IPS-15b (cell line): ENCODE results near the gene CSNK1D.

ENCODE experiments used
- H3K27me3 ChIP-seq: one replicate; pipeline ENCODE4 v1.6.1; 2013; ENCODE audit warnings: low read length; ENCODE audit not compliant: control insufficient read depth, insufficient read depth
- H3K36me3 ChIP-seq: one replicate; pipeline ENCODE4 v1.6.1; 2013; ENCODE audit warnings: low read length; ENCODE audit not compliant: control insufficient read depth, insufficient read depth
- H3K4me1 ChIP-seq: one replicate; pipeline ENCODE4 v1.6.1; 2013; ENCODE audit warnings: mild to moderate bottlenecking, low read length; ENCODE audit not compliant: control insufficient read depth, insufficient read depth
- H3K4me3 ChIP-seq: one replicate; pipeline ENCODE4 v1.5.1; 2013; ENCODE audit warnings: low read depth, low read length
- H3K9ac ChIP-seq: one replicate; pipeline ENCODE4 v1.6.1; 2013; ENCODE audit warnings: low read depth, mild to moderate bottlenecking, low read length
- H3K9me3 ChIP-seq: one replicate; pipeline ENCODE4 v1.6.1; 2013; ENCODE audit warnings: mild to moderate bottlenecking, low read length; ENCODE audit not compliant: control insufficient read depth, insufficient read depth

The CSNK1D gene

GRCh38 chr17:82273327-82274133, at the start of gene CSNK1D:
Gene CSNK1D (minus strand): TSS chr17:82273700. CDS start chr17:82273381, 319 bp downstream.
- H3K4me3 ChIP-seq, result peak within 1 kb of the TSS; percentile 70
- peak within 1 kb of the TSS; percentile 93 for H3K9ac ChIP-seq
- H3K4me1 ChIP-seq, result peaks cover 12% of the 10 kb centered on the region

GRCh38 chr17:82322526-82323453, 49.3 kb upstream of the CSNK1D start:
- Histone ChIP-seq H3K4me3 (no peak overlapping the region), H3K9me3 (no peaks in the 10 kb centered on the region), H3K36me3 (no peaks in the 10 kb centered on the region), H3K9ac (no peak overlapping the region), H3K27me3 (no peaks in the 10 kb centered on the region), H3K4me1 (peaks cover 2% of the 10 kb centered on the region)

More at GRCh38 chr17:82273327-82274133, at the start of gene CSNK1D:
- Histone ChIP-seq H3K36me3 (peaks cover 19% of the 10 kb centered on the region), H3K9me3 (no peaks in the 10 kb centered on the region), H3K27me3 (peaks cover 3% of the 10 kb centered on the region)

GRCh38 chr17:82321947-82322466, 48.5 kb upstream of the CSNK1D start:
- H3K9me3 ChIP-seq, result no peaks in the 10 kb centered on the region
- H3K4me3 ChIP-seq, result no peak overlapping the region
- H3K27me3 ChIP-seq, result no peaks in the 10 kb centered on the region
- H3K9ac ChIP-seq, result no peak overlapping the region
- H3K4me1 ChIP-seq, result no peaks in the 10 kb centered on the region
- no peaks in the 10 kb centered on the region for H3K36me3 ChIP-seq

GRCh38 chr17:82320956-82321927, 47.7 kb upstream of the CSNK1D start:
- no peaks in the 10 kb centered on the region for H3K36me3 ChIP-seq
- no peaks in the 10 kb centered on the region for H3K9me3 ChIP-seq
- no peak overlapping the region for H3K4me3 ChIP-seq
- H3K4me1 ChIP-seq, result no peaks in the 10 kb centered on the region
- no peak overlapping the region for H3K9ac ChIP-seq
- no peaks in the 10 kb centered on the region for H3K27me3 ChIP-seq

GRCh38 chr17:82320140-82320840, 46.8 kb upstream of the CSNK1D start:
- Histone ChIP-seq H3K27me3 (no peaks in the 10 kb centered on the region), H3K9ac (no peak overlapping the region), H3K4me3 (no peak overlapping the region), H3K4me1 (no peaks in the 10 kb centered on the region), H3K36me3 (no peaks in the 10 kb centered on the region), H3K9me3 (no peaks in the 10 kb centered on the region)

GRCh38 chr17:82319619-82320062, 46.1 kb upstream of the CSNK1D start:
- Histone ChIP-seq H3K4me3 (no peak overlapping the region), H3K4me1 (no peaks in the 10 kb centered on the region), H3K9me3 (no peaks in the 10 kb centered on the region), H3K27me3 (no peaks in the 10 kb centered on the region), H3K36me3 (no peaks in the 10 kb centered on the region), H3K9ac (no peak overlapping the region)

- H3K4me3 ChIP-seq, result no peak overlapping the region
- H3K36me3 ChIP-seq, result no peaks in the 10 kb centered on the region
- H3K4me1 ChIP-seq, result no peaks in the 10 kb centered on the region
- no peak overlapping the region for H3K9ac ChIP-seq
- no peaks in the 10 kb centered on the region for H3K9me3 ChIP-seq
- no peaks in the 10 kb centered on the region for H3K27me3 ChIP-seq
Observed at GRCh38 chr17:82318772-82319606, 45.5 kb upstream of the CSNK1D start.

- Histone ChIP-seq H3K9me3 (no peaks in the 10 kb centered on the region), H3K4me3 (no peak overlapping the region), H3K36me3 (no peaks in the 10 kb centered on the region), H3K4me1 (no peaks in the 10 kb centered on the region), H3K27me3 (no peaks in the 10 kb centered on the region), H3K9ac (no peak overlapping the region)
Observed at GRCh38 chr17:82318169-82318498, 44.6 kb upstream of the CSNK1D start.

GRCh38 chr17:82317394-82318168, 44.1 kb upstream of the CSNK1D start, which contains the start of gene CD7:
Gene CD7 (minus strand): TSS chr17:82317608. CDS start chr17:82317495, 113 bp downstream.
- no peaks in the 10 kb centered on the region for H3K9me3 ChIP-seq
- no peaks in the 10 kb centered on the region for H3K4me1 ChIP-seq
- no peaks in the 10 kb centered on the region for H3K27me3 ChIP-seq
- H3K36me3 ChIP-seq, result no peaks in the 10 kb centered on the region
- no peak within 1 kb of the TSS for H3K4me3 ChIP-seq
- H3K9ac ChIP-seq, result no peak within 1 kb of the TSS
